ENCODE measurements around the gene JARID2. TPM values are rescaled to one million over a fixed set of nuclear protein-coding genes. Genes with fewer than 3 reads are reported as not detected.
A peak's percentile ranks its signal among the peaks of the same experiment; 100 is the strongest.

JARID2 gene
- total and polyA plus RNA-seq, 9 of the 15 experiments (the other 6 are each of a cell fraction or from before 2014, with no cell fraction given): 5.0 to 29.0 (median 15.6) TPM

GRCh38 chr6:15477746-15478145 is 231.9 kb downstream of the JARID2 start (continued):
- TF ChIP-seq, protein P1, sequence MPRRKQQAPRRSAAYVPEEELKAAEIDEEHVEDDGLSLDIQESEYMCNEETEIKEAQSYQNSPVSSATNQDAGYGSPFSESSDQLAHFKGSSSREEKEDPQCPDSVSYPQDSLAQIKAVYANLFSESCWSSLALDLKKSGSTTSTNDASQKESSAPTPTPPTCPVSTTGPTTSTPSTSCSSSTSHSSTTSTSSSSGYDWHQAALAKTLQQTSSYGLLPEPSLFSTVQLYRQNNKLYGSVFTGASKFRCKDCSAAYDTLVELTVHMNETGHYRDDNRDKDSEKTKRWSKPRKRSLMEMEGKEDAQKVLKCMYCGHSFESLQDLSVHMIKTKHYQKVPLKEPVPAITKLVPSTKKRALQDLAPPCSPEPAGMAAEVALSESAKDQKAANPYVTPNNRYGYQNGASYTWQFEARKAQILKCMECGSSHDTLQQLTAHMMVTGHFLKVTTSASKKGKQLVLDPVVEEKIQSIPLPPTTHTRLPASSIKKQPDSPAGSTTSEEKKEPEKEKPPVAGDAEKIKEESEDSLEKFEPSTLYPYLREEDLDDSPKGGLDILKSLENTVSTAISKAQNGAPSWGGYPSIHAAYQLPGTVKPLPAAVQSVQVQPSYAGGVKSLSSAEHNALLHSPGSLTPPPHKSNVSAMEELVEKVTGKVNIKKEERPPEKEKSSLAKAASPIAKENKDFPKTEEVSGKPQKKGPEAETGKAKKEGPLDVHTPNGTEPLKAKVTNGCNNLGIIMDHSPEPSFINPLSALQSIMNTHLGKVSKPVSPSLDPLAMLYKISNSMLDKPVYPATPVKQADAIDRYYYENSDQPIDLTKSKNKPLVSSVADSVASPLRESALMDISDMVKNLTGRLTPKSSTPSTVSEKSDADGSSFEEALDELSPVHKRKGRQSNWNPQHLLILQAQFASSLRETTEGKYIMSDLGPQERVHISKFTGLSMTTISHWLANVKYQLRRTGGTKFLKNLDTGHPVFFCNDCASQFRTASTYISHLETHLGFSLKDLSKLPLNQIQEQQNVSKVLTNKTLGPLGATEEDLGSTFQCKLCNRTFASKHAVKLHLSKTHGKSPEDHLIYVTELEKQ (CRISPR knock-in tag; IDR thresholded peaks at IDR 0.05): no peak
- TF ChIP-seq, protein P2, sequence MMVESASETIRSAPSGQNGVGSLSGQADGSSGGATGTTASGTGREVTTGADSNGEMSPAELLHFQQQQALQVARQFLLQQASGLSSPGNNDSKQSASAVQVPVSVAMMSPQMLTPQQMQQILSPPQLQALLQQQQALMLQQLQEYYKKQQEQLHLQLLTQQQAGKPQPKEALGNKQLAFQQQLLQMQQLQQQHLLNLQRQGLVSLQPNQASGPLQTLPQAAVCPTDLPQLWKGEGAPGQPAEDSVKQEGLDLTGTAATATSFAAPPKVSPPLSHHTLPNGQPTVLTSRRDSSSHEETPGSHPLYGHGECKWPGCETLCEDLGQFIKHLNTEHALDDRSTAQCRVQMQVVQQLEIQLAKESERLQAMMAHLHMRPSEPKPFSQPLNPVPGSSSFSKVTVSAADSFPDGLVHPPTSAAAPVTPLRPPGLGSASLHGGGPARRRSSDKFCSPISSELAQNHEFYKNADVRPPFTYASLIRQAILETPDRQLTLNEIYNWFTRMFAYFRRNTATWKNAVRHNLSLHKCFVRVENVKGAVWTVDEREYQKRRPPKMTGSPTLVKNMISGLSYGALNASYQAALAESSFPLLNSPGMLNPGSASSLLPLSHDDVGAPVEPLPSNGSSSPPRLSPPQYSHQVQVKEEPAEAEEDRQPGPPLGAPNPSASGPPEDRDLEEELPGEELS (CRISPR knock-in tag; IDR thresholded peaks at IDR 0.05; ENCODE audit: borderline replicate concordance): no peak
- TF ChIP-seq C11orf30 (IDR thresholded peaks at IDR 0.05; ENCODE audit: low read depth) (peak; percentile 36), CHCHD3 (CRISPR knock-in tag; IDR thresholded peaks at IDR 0.05) (no peak), ZNF316 (IDR thresholded peaks at IDR 0.05) (peak; percentile 51), ZC3H4 (CRISPR knock-in tag; IDR thresholded peaks at IDR 0.05; ENCODE audit: borderline replicate concordance) (no peak), HNRNPK (IDR thresholded peaks at IDR 0.05; ENCODE audit: low read depth, low read length, poor library complexity, severe bottlenecking) (no peak), HINFP (tag; conservative IDR thresholded peaks at IDR 0.05; ENCODE audit: low read depth) (no peak), SAFB2 (IDR thresholded peaks at IDR 0.05; ENCODE audit: borderline replicate concordance, low read depth, low read length, severe bottlenecking) (no peak), ZFP30 (CRISPR knock-in tag; IDR thresholded peaks at IDR 0.05; ENCODE audit: borderline replicate concordance) (no peak), PTBP1 (IDR thresholded peaks at IDR 0.05; ENCODE audit: low read depth, low read length) (no peak)
- TF ChIP-seq, protein P3, sequence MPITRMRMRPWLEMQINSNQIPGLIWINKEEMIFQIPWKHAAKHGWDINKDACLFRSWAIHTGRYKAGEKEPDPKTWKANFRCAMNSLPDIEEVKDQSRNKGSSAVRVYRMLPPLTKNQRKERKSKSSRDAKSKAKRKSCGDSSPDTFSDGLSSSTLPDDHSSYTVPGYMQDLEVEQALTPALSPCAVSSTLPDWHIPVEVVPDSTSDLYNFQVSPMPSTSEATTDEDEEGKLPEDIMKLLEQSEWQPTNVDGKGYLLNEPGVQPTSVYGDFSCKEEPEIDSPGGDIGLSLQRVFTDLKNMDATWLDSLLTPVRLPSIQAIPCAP (CRISPR knock-in tag; IDR thresholded peaks at IDR 0.05; ENCODE audit: borderline replicate concordance): no peak
- TF ChIP-seq, protein P4, sequence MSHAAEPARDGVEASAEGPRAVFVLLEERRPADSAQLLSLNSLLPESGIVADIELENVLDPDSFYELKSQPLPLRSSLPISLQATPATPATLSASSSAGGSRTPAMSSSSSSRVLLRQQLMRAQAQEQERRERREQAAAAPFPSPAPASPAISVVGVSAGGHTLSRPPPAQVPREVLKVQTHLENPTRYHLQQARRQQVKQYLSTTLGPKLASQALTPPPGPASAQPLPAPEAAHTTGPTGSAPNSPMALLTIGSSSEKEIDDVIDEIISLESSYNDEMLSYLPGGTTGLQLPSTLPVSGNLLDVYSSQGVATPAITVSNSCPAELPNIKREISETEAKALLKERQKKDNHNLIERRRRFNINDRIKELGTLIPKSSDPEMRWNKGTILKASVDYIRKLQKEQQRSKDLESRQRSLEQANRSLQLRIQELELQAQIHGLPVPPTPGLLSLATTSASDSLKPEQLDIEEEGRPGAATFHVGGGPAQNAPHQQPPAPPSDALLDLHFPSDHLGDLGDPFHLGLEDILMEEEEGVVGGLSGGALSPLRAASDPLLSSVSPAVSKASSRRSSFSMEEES (CRISPR knock-in tag; IDR thresholded peaks at IDR 0.05): no peak

All from K562 (cell line).